ENCODE data around the gene SLC22A15.

SLC22A15 gene

GRCh38 chr1:116095027-116095426, 118.7 kb downstream of the SLC22A15 start:
- ATAC-seq: no peak
- TF ChIP-seq, protein P1, sequence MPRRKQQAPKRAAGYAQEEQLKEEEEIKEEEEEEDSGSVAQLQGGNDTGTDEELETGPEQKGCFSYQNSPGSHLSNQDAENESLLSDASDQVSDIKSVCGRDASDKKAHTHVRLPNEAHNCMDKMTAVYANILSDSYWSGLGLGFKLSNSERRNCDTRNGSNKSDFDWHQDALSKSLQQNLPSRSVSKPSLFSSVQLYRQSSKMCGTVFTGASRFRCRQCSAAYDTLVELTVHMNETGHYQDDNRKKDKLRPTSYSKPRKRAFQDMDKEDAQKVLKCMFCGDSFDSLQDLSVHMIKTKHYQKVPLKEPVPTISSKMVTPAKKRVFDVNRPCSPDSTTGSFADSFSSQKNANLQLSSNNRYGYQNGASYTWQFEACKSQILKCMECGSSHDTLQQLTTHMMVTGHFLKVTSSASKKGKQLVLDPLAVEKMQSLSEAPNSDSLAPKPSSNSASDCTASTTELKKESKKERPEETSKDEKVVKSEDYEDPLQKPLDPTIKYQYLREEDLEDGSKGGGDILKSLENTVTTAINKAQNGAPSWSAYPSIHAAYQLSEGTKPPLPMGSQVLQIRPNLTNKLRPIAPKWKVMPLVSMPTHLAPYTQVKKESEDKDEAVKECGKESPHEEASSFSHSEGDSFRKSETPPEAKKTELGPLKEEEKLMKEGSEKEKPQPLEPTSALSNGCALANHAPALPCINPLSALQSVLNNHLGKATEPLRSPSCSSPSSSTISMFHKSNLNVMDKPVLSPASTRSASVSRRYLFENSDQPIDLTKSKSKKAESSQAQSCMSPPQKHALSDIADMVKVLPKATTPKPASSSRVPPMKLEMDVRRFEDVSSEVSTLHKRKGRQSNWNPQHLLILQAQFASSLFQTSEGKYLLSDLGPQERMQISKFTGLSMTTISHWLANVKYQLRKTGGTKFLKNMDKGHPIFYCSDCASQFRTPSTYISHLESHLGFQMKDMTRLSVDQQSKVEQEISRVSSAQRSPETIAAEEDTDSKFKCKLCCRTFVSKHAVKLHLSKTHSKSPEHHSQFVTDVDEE (CRISPR knock-in tag; IDR thresholded peaks at IDR 0.05): no peak
- TF ChIP-seq ZC3H10 (CRISPR knock-in tag; IDR thresholded peaks at IDR 0.05) (no peak), ARNTL (CRISPR knock-in tag; IDR thresholded peaks at IDR 0.05; ENCODE audit: borderline replicate concordance, low read depth) (no peak), SNAI2 (CRISPR knock-in tag; IDR thresholded peaks at IDR 0.05) (no peak), ESRRG (CRISPR knock-in tag; IDR thresholded peaks at IDR 0.05) (no peak), ZFP30 (CRISPR knock-in tag; IDR thresholded peaks at IDR 0.05) (no peak), ISL1 (CRISPR knock-in tag; IDR thresholded peaks at IDR 0.05) (no peak), ZNF565 (CRISPR knock-in tag; conservative IDR thresholded peaks at IDR 0.05; ENCODE audit: low read depth) (no peak), GLIS3 (CRISPR knock-in tag; IDR thresholded peaks at IDR 0.05) (no peak), ZNF8 (CRISPR knock-in tag; IDR thresholded peaks at IDR 0.05) (no peak), CSDC2 (CRISPR knock-in tag; IDR thresholded peaks at IDR 0.05) (no peak), CSRNP3 (CRISPR knock-in tag; IDR thresholded peaks at IDR 0.05) (no peak), ZFP3 (CRISPR knock-in tag; IDR thresholded peaks at IDR 0.05) (no peak), PPARA (CRISPR knock-in tag; IDR thresholded peaks at IDR 0.05; ENCODE audit: borderline replicate concordance) (no peak), TOX (CRISPR knock-in tag; IDR thresholded peaks at IDR 0.05; ENCODE audit: borderline replicate concordance) (no peak), OSR1 (CRISPR knock-in tag; IDR thresholded peaks at IDR 0.05) (no peak), PATZ1 (CRISPR knock-in tag; IDR thresholded peaks at IDR 0.05; ENCODE audit: borderline replicate concordance) (no peak), ZNF70 (CRISPR knock-in tag; IDR thresholded peaks at IDR 0.05) (no peak)

DNA sequence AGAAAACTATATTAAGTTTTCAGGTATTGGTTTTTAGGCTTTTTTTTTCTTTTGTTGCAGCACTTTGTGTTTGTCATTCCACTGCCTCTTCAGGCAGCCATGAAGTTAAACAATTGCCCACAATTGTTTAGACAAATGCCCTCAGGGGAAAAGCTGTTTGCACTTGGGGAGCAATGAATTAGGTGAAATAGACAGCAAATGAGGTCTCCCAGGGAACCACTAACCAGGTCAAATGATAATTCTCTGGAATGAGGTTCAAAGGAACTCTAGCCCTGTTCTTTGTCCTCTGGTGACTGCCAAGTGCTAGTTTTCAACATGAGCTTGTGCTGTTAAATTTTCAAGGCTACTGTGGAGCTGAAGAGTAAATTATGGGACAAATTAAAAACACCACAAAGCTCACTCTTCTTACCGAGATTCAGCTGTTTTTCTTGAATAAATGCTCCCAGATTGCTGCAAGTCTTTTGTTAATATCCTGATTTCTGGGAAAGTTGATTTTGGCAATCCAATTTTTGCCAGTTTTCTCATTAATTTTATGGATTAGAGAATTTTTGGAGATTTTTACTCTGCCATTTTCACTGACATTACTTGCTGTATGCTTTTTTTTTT, 119.8 kb downstream of the SLC22A15 start:
- TF ChIP-seq ISL1 (CRISPR knock-in tag; IDR thresholded peaks at IDR 0.05) (no peak), BACH2 (CRISPR knock-in tag; IDR thresholded peaks at IDR 0.05; ENCODE audit: borderline replicate concordance) (no peak), ZC3H10 (CRISPR knock-in tag; IDR thresholded peaks at IDR 0.05) (no peak), ZFP30 (CRISPR knock-in tag; IDR thresholded peaks at IDR 0.05) (no peak), ZFP3 (CRISPR knock-in tag; IDR thresholded peaks at IDR 0.05) (no peak), CREB5 (CRISPR knock-in tag; IDR thresholded peaks at IDR 0.05; ENCODE audit: low read depth) (no peak), RARB (CRISPR knock-in tag; IDR thresholded peaks at IDR 0.05) (no peak), ZNF70 (CRISPR knock-in tag; IDR thresholded peaks at IDR 0.05) (no peak), ZNF8 (CRISPR knock-in tag; IDR thresholded peaks at IDR 0.05) (no peak), PATZ1 (CRISPR knock-in tag; IDR thresholded peaks at IDR 0.05; ENCODE audit: borderline replicate concordance) (no peak), ARNTL (CRISPR knock-in tag; IDR thresholded peaks at IDR 0.05; ENCODE audit: borderline replicate concordance, low read depth) (no peak)
- no peak for ATAC-seq

DNA sequence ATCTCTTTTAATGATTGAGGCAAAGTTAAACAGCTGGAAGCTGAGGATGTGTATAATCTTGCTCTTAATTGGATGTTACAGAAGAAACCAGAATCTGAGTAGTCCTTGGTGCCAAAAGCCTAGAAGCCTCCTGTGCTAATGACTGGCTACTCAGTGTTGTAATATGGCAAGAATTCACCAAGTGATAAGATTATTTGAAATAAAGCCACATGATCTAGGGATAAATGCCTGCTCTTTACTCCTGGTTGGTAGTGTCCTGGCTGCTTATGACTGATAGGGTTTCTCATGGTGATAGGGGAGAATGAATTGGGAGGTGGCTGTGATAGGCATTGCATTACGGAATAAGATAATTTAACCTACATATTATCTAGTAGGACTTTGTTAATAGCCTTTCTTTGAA, 121.3 kb downstream of the SLC22A15 start:
- no peak for ATAC-seq
- TF ChIP-seq, protein P1 (CRISPR knock-in tag; IDR thresholded peaks at IDR 0.05): no peak
- TF ChIP-seq TOX (CRISPR knock-in tag; IDR thresholded peaks at IDR 0.05; ENCODE audit: borderline replicate concordance): no peak
- TF ChIP-seq ISL1 (CRISPR knock-in tag; IDR thresholded peaks at IDR 0.05): no peak
- no peak for TF ChIP-seq ZNF565 (CRISPR knock-in tag; conservative IDR thresholded peaks at IDR 0.05; ENCODE audit: low read depth)
- no peak for TF ChIP-seq CSDC2 (CRISPR knock-in tag; IDR thresholded peaks at IDR 0.05)
- TF ChIP-seq OSR1 (CRISPR knock-in tag; IDR thresholded peaks at IDR 0.05): no peak
- TF ChIP-seq ZNF8 (CRISPR knock-in tag; IDR thresholded peaks at IDR 0.05): no peak
- TF ChIP-seq ESRRG (CRISPR knock-in tag; IDR thresholded peaks at IDR 0.05): no peak
- TF ChIP-seq ARNTL (CRISPR knock-in tag; IDR thresholded peaks at IDR 0.05; ENCODE audit: borderline replicate concordance, low read depth): no peak
- no peak for TF ChIP-seq GLIS3 (CRISPR knock-in tag; IDR thresholded peaks at IDR 0.05)
- no peak for TF ChIP-seq SNAI2 (CRISPR knock-in tag; IDR thresholded peaks at IDR 0.05)
- TF ChIP-seq CSRNP3 (CRISPR knock-in tag; IDR thresholded peaks at IDR 0.05): no peak
- no peak for TF ChIP-seq RARB (CRISPR knock-in tag; IDR thresholded peaks at IDR 0.05)
